Urinary bladder (tissue), 4 donors: ENCODE measurements around the gene NTRK3. TPM values are rescaled to one million over a fixed set of nuclear protein-coding genes. Genes with fewer than 3 reads are reported as not detected.

Experiments used
- DNase-seq: peaks from one replicate; pipeline ENCODE4 v3.0.0-alpha.2; 2015; ENCODE audit errors: extremely low spot score
- H3K27ac ChIP-seq: one replicate; pipeline ENCODE4 v1.5.1; 2013; ENCODE audit warnings: low read depth, mild to moderate bottlenecking, moderate library complexity
- H3K36me3 ChIP-seq: one replicate; pipeline ENCODE4 v1.6.1; 2013; ENCODE audit warnings: mild to moderate bottlenecking, moderate library complexity; ENCODE audit not compliant: insufficient read depth
- H3K4me1 ChIP-seq: one replicate; pipeline ENCODE4 v1.6.1; 2013; ENCODE audit warnings: mild to moderate bottlenecking, moderate library complexity; ENCODE audit not compliant: insufficient read depth
- H3K4me3 ChIP-seq: one replicate; pipeline ENCODE4 v1.5.1; 2013; ENCODE audit warnings: low read depth, low read length
- WGBS: extraction: QIAGEN DNeasy Blood & Tissue Kit; methylation state at CpG from one replicate; pipeline ENCODE4 v1.1.7; 2013; 5-methylcytosine and 5-hydroxymethylcytosine counted together
- polyA plus RNA-seq: library from polyadenylated mRNA; stranded (reverse); fragments of 200-250 nt; gene quantifications from one replicate; pipeline ENCODE4 v1.2.3, GENCODE V29; 2013
- total RNA-seq: library from RNA; depleted of rRNA; stranded (reverse); fragments of >200 nt; gene quantifications from one replicate; pipeline ENCODE4 v1.2.3, GENCODE V29; 2014
- donor health status: healthy with polysubstance abuse.
- donor health status: healthy.

The NTRK3 gene
- total and polyA plus RNA-seq, 2 donors: 10.6 to 26.4 TPM

DNA sequence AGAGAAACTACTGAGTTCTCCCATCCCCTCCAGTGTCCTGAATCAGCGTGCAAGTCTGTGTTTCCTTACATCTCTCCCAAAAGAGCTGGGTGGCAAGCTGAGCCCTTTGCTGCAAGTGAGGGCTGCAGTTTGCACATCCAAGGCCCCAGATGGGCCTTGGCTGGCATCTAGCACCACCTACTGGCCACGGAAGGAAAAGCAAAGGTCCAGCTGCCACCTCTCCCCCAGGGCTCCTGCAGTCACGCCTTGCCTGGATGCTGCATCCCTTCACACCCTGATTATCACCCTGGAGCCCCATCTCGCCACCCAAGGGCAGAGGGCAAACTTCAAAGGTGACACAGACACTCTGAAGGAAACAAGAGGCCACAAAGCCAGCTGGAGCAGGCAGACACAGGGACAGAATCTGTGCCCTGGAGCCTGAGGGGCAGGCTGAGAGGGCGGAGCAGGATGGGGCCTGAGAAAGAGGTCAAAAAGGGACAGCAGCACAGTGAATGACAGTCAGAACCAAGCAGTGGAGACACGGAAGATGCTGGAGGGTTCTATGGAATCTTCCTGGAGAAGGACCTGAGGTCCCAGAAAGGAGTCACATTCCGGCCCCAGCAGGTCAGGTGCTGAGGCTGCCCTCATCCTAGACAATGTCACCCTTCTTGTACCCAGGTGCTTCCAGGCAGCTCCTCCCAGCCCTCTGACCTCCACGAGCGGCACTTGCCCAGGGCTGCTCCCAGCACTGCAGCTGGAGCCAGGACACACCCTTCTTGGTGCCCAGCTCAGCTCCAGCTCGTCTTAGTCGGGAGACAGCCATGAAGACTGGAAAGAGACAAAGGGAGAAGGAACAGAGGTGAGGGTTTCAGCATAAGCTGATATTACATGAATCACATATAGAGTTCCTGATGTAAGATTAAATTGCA lies 18.3 kb upstream of the NTRK3 start:
- H3K27ac ChIP-seq: no peak overlapping the region
- H3K36me3 ChIP-seq: no peaks in the 10 kb centered on the region
- H3K4me3 ChIP-seq: no peak overlapping the region
- no peak for DNase-seq
- no peaks in the 10 kb centered on the region for H3K4me1 ChIP-seq
- WGBS: 45% methylated on average over 11 of the region's 11 CpGs

DNA sequence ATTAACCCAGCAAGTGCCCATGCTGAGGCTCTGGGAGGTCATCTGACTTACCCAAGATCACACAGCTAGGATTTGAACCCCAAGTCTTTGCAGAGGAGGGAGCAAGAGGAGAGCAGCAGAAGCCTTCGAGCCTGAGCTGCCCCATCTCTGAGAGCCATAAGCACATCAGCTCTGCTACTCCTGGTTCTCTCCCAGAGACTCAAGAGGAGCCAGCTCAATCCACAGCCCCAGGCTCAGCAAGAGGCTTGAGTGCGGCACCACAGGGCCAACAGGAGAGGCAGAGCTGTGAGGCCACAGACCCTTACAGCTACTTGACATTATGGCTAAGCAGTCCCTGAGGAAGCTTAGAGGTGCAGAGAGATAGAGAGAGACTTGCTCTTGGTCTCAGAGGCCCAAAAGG lies 15.9 kb upstream of the NTRK3 start:
- WGBS: 90% methylated on average over 2 of the region's 2 CpGs
- Histone ChIP-seq H3K36me3 (no peaks in the 10 kb centered on the region), H3K4me1 (no peaks in the 10 kb centered on the region), H3K27ac (no peak overlapping the region), H3K4me3 (no peak overlapping the region)
- DNase-seq: no peak

DNA sequence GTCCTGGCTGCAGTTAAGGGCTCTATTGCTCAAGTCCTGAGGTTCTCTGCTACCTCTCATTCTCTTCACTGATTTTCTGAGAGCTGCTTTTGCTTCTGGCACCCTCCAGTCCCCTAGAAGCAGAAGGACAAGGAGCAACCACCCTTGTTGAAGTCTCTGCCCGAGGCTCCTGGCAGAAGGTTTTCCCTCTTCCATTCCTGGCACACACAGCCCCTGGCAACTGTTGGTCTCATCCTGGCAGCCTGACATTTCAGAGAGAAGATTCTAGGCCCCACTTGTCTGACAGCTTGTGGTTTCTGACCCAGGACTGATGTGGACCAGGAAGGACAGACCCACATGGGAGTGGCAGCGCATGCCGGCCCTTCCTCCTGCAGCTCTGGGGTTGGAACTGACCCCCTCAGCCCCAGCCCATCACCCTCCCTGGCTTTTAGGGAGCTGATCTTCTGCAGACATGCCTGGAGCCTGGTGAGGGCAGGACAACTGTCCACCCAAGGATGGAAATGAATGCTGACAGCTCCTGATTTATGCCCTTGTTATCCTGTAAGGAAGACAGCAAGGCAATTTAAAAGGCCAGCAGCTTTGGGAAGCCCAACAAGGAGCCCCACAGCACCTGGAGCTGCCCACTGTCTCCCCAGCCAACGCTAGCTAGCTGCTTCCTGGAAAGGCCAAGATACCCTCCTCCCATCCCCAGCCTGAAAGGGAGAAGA lies 13.0 kb upstream of the NTRK3 start:
- no peak for DNase-seq
- no peak overlapping the region for H3K27ac ChIP-seq
- H3K4me1 ChIP-seq: no peaks in the 10 kb centered on the region
- 75% methylated on average over 4 of the region's 4 CpGs for WGBS
- H3K4me3 ChIP-seq: no peak overlapping the region
- H3K36me3 ChIP-seq: no peaks in the 10 kb centered on the region

DNA sequence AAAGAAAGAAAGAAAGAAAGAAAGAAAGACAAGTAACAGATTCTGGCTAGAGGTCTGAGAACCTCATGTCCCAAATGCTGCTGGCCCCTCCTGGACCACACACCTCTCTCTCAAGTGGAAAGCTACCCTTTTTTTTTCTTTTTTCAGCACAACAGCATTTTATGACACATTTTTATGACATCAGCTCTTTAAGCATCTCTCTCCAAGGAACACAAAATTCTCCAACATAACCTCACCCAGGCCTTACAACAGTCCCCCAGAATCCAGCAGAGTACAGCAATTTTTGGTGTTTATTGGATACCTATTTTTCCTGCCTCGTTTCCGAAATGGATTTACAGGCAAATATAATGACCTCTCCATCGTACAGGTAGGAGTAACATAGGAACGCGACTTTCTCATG lies 11.2 kb upstream of the NTRK3 start:
- no peak for DNase-seq
- 76% methylated on average over 5 of the region's 5 CpGs for WGBS
- H3K4me3 ChIP-seq: no peak overlapping the region

DNA sequence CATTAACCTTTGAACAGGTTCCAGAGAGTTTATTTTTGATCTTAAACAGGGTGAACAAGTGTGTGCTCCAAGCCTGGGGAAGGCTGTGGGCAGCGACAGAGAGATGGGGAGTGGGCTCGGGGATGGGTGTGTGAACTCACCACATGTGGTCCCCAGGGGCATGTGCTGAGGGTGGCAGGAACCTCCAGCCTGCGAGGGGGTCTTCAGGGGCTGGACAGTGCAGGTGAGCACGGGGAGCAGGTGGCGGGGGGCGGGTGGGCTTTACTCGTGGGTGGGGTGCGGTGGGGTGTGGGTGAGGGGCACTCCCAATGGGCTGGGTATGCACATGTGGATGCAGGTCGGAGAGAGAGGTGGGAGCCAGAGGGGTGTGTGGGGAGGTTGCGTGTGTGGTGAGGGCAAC lies 9.6 kb upstream of the NTRK3 start:
- Histone ChIP-seq H3K4me1 (no peaks in the 10 kb centered on the region), H3K27ac (no peak overlapping the region), H3K36me3 (no peaks in the 10 kb centered on the region), H3K4me3 (no peak overlapping the region)
- WGBS: 88% methylated on average over 10 of the region's 10 CpGs
- DNase-seq: no peak

More for the DNA sequence above, 11.2 kb upstream of the NTRK3 start:
- H3K36me3 ChIP-seq: no peaks in the 10 kb centered on the region
- H3K4me1 ChIP-seq: no peaks in the 10 kb centered on the region
- H3K27ac ChIP-seq: no peak overlapping the region

DNA sequence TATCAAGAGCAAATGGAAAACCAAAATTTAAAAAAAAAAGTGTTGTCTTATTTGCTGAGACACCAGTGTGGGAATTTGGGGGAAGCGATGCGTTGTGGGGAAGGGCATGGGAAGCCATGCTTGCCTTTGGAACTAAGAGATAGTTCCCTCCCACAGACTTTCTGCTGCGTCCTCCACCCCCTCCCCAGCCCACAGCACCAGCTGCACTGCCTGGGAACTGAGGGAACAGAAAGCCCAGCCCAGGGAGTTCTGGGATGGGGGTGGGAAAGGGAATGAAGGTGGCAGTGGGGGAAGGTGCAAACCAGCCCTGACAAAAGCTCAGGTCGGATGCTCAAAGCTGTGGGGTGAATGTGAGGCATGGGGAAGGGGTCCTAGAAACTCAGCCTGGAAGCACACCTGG lies 8.1 kb upstream of the NTRK3 start:
- no peak for DNase-seq
- 84% methylated on average over 4 of the region's 4 CpGs for WGBS
- Histone ChIP-seq H3K4me1 (no peaks in the 10 kb centered on the region), H3K4me3 (no peak overlapping the region), H3K27ac (no peak overlapping the region), H3K36me3 (no peaks in the 10 kb centered on the region)

DNA sequence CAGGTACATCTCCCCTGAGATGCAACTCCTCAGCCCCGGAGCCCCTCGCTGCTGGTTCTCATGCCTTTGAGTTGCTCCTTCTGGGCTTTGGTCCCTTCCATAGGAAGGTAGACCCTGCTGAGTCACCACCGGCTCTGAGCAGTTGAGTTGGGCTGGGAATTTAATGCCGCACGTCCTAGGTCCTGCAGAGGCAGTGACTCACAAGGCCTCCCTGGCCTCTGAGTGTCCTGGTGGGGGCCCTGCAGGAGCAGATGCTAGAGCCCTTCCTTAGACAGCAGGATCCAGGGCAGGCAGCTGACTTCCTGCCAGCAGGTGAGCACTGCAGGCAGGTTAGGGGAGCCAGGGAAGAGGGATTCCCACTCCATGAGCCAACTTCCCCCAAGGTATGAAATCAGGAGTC lies 5.5 kb upstream of the NTRK3 start:
- no peak overlapping the region for H3K27ac ChIP-seq
- H3K36me3 ChIP-seq: no peaks in the 10 kb centered on the region
- no peak for DNase-seq
- WGBS: 89% methylated on average over 5 of the region's 5 CpGs
- no peaks in the 10 kb centered on the region for H3K4me1 ChIP-seq
- no peak overlapping the region for H3K4me3 ChIP-seq

DNA sequence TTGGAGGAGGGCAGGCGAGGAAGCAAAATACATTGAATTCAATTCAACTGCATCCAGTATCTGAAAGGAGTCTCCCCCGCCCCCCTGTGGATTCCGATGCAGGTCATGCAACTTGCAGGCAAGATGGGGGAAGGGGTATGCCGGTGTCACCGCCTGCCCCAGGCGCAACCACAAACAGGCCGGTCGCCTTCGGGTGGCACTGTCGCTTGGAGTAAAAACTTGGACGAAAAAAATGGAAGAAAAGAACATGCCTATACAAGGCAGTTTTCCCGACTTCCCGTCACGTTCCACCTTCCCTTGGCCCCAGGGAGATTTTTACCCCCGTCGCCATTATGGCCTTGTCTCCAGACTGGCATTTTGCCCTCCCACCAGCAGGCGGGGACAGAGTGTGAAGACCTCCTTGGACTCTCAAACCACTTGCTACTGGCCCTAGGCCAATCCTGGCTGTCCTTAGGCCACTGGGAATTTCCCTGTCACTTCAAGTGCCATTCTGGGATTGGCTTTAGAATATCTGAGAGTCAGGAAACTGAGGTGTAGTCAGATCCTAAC lies 1.6 kb upstream of the NTRK3 start:
- H3K4me3 ChIP-seq: peak overlapping the region; percentile 46
- H3K27ac ChIP-seq: no peak overlapping the region
- no peaks in the 10 kb centered on the region for H3K36me3 ChIP-seq
- H3K4me1 ChIP-seq: no peaks in the 10 kb centered on the region
- no peak for DNase-seq
- WGBS: 23% methylated on average over 17 of the region's 17 CpGs

DNA sequence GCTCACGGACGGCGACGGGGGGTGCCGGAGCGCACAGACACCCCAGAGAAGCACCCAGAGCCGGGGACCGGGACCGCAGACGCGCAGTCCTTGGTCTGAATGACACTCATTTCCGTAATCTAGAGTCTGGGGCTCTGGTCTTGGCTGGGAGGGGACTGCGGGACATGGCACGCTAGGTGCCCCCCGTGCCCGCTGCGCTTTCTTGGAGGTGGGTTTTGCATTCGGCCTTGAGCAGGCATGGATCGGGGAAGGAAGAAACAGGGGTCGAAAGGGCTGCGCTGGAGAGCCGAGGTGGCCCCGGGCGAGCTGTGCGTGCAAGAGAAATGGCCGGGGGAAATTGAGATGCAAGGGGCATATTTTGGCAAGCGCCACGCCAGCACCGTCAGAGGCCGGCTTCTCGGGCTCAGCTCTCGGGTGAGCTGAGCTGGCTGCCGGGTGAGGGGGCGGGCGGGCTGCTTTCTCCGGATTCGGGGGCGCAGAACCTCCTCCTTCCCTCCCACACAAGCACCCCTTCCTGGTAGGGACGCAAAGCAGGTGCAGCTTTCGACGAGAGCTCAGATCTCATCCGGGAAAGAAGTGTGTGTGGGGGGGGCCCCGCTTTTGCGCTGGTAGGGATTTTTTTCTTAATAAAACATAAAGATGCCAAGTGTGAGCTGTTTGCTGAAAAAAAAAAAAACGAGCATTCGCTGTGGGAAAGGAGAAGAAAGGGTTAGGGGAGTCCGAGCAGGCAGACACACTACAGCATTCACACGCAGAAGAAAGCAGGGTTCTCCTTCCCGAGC lies 963 bp upstream of the NTRK3 start:
- no peak for DNase-seq
- 1% methylated on average over 49 of the region's 49 CpGs for WGBS
- no peaks in the 10 kb centered on the region for H3K36me3 ChIP-seq
- H3K4me1 ChIP-seq: no peaks in the 10 kb centered on the region
- peak overlapping the region; percentile 46 for H3K4me3 ChIP-seq
- no peak overlapping the region for H3K27ac ChIP-seq

DNA sequence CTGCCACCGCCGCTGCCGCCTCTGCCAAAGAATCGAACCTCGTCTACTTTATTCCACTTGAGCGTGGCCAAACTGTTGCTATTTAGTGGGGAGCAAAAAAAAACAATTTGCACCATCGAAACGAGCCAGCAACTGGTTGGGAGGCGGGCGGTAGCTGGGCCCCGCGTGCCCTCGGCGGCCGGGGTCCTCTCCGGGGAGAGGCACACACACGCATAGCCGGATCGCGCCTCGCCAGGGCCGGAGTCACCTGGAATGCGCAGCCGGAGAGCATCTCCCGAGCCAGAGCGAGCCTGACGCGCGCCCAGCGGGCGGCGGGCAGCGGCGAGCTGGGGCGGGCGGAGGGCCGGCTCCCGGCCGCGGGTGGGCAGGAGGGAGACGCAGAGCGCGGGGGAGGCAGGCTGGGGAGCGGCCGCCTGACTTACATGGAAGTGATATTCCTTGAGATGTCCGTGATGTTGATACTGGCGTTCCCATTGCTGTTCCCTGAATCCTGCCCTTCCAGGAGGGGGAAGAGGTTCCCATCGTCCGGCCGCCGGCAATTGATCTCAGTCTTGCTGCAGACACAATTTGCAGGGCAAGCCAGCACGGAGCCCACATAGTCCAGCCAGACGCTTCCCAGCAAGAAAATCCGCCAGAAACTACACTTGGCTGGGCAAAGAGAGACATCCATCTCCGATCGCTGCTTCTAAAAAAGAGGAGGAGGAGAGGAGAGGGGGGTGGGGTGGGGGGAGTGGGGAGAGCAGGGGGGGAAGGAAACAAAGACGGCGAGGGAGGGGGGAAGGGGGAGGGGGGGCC lies 858 bp downstream of the NTRK3 start:
- Histone ChIP-seq H3K4me3 (peak overlapping the region; percentile 46), H3K27ac (no peak overlapping the region), H3K4me1 (no peaks in the 10 kb centered on the region), H3K36me3 (no peaks in the 10 kb centered on the region)
- no peak for DNase-seq
- WGBS: under 1% methylated on average over 58 of the region's 58 CpGs

DNA sequence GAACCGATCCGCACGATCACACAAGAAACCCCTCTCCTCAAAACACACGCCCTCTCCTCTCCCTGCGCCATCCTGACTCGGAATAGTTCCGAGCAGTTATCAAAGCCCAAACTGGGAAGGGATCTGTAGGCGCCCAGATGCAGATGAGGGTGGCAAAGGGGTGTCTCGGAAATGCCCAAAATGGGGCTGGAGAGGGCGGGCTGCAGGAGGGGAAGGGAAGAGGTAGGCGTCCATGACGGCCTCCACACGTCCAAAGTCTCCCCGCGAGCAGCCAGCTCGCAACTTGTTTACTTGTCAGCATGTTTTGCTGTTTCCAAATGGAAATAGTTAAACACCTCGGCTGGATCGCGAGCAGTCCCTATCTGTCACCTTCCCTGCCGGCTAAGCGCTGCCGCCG lies 1.5 kb downstream of the NTRK3 start:
- WGBS: 12% methylated on average over 23 of the region's 23 CpGs
- no peak overlapping the region for H3K27ac ChIP-seq

DNA sequence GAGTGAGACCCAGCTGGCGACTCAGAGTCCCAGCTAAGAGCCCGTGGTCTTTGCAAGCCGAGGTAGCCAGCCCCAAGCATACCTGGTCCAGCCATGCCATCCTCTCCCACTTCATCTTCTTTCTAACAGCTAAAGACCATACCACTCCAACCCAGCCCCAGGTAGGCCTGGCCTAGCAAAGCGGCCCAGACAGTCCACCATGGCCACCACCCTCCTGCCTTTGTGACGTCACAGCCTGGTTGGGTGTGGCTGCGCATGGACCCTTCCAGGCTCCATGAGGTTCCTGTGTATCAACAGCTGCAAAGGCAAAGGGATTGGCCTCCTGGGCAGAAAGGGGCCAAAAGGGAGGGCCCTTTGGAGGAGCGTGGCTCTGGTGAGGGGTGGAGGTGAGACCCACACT lies 4.1 kb downstream of the NTRK3 start:
- Histone ChIP-seq H3K27ac (no peak overlapping the region), H3K4me3 (no peak overlapping the region), H3K4me1 (no peaks in the 10 kb centered on the region), H3K36me3 (no peaks in the 10 kb centered on the region)
- DNase-seq: no peak
- 92% methylated on average over 7 of the region's 7 CpGs for WGBS

More for the DNA sequence above, 1.5 kb downstream of the NTRK3 start:
- peak overlapping the region; percentile 46 for H3K4me3 ChIP-seq
- no peak for DNase-seq
- H3K4me1 ChIP-seq: no peaks in the 10 kb centered on the region
- H3K36me3 ChIP-seq: no peaks in the 10 kb centered on the region

DNA sequence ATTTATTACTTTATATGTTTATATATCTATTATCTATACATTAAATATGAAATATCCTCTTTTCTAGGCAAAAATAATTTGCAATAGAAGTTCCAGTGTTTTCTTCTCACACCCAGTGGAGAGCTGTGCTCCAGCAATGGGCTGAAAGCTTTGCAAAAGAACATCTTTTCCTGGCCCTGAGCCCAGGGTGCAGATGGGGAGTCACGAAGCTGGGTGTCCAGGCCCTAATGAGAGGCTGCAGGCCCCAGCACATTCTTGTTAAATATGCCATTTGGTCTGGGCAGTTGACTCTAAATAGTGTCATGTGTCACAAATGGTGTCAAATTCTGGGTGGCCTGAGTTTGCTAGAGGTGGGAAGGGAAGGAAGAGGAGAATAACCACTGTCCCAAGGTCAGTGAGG lies 5.7 kb downstream of the NTRK3 start:
- Histone ChIP-seq H3K27ac (no peak overlapping the region), H3K4me3 (no peak overlapping the region)
- no peak for DNase-seq

More for the DNA sequence above, 5.7 kb downstream of the NTRK3 start:
- no peaks in the 10 kb centered on the region for H3K36me3 ChIP-seq
- no peaks in the 10 kb centered on the region for H3K4me1 ChIP-seq
- WGBS: 28% methylated on average over 1 of the region's 1 CpG
